Fibroblast of lung (primary cell): ENCODE data around the gene DPEP2. TPM values are rescaled to one million over a fixed set of nuclear protein-coding genes. Genes with fewer than 3 reads are reported as not detected.

Experiments used
- DNase-seq, 2 donors: peaks; one replicate each; pipeline versions ENCODE4 v3.0.0 to v3.0.0-alpha.2; 2010; ENCODE audit warnings: low read depth in 2 of 2
- H2AFZ ChIP-seq: 2 replicates; pipeline ENCODE4 v1.5.1; 2012; ENCODE audit warnings: low read length, control low read depth, inconsistent platforms
- H3K27ac ChIP-seq: 2 replicates; pipeline ENCODE4 v1.5.1; 2011; ENCODE audit warnings: low read length, control low read depth; ENCODE audit not compliant: insufficient read depth
- H3K27me3 ChIP-seq: 2 replicates; pipeline ENCODE4 v1.5.1; 2011; ENCODE audit warnings: mild to moderate bottlenecking, low read length; ENCODE audit not compliant: control insufficient read depth, insufficient read depth
- H3K36me3 ChIP-seq: 2 replicates; pipeline ENCODE4 v1.5.1; 2011; ENCODE audit warnings: low read length; ENCODE audit not compliant: control insufficient read depth, insufficient read depth
- H3K4me1 ChIP-seq: 2 replicates; pipeline ENCODE4 v1.5.1; 2011; ENCODE audit warnings: low read length; ENCODE audit not compliant: control insufficient read depth, insufficient read depth; ENCODE audit errors: extremely low read depth
- H3K4me2 ChIP-seq: 2 replicates; pipeline ENCODE4 v1.5.1; 2011; ENCODE audit warnings: low read length, control low read depth; ENCODE audit not compliant: insufficient read depth; ENCODE audit errors: extremely low read depth
- H3K4me3 ChIP-seq, 4 experiments: fragments of 200-600 bp in 1 of 4; sonication (generic) in 1 of 4; replicated peaks in 1 of 4; 2 replicates each; pipeline ENCODE4 v1.5.1; 2011 to 2016; ENCODE audit warnings: low read length in 4 of 4, low read depth in 3 of 4, mild to moderate bottlenecking in 3 of 4, control low read depth in 2 of 4, inconsistent platforms in 1 of 4, mixed read lengths in 1 of 4; ENCODE audit not compliant: insufficient read depth in 1 of 4; ENCODE audit errors: control extremely low read depth in 1 of 4
- H3K79me2 ChIP-seq: 2 replicates; pipeline ENCODE4 v1.5.1; 2012; ENCODE audit warnings: mild to moderate bottlenecking, low read length, inconsistent platforms; ENCODE audit not compliant: control insufficient read depth, insufficient read depth
- H3K9ac ChIP-seq: 2 replicates; pipeline ENCODE4 v1.5.1; 2011; ENCODE audit warnings: mild to moderate bottlenecking, low read length, control low read depth; ENCODE audit not compliant: insufficient read depth
- H3K9me3 ChIP-seq: 2 replicates; pipeline ENCODE4 v1.5.1; 2012; ENCODE audit warnings: low read depth, low read length; ENCODE audit not compliant: control insufficient read depth, insufficient read depth
- H4K20me1 ChIP-seq: 2 replicates; pipeline ENCODE4 v1.5.1; 2011; ENCODE audit warnings: low read length; ENCODE audit not compliant: control insufficient read depth, insufficient read depth; ENCODE audit errors: extremely low read depth
- EZH2 ChIP-seq: IDR thresholded peaks from 2 replicates; pipeline ENCODE4 v1.5.1; 2012; ENCODE audit warnings: low read length, control low read depth, mild to moderate bottlenecking; ENCODE audit errors: missing control alignments
- polyA plus RNA-seq, 2 donors: library from polyadenylated mRNA; depleted of rRNA in 1 of 2; stranded (reverse) in 1 of 2; unstranded in 1 of 2; fragments of >200 nt; gene quantifications; 2 replicates each; pipeline ENCODE4 v1.2.1, GENCODE V29; 2011 to 2012; ENCODE audit warnings: missing spikeins in 1 of 2
- total RNA-seq: library from RNA; depleted of rRNA; stranded (reverse); fragments of >200 nt; gene quantifications from 2 replicates; pipeline ENCODE4 v1.2.1, GENCODE V29; 2014
- TF ChIP-seq, protein P1 (sequence below), 2 donors: IDR thresholded peaks in 1 of 2; conservative IDR thresholded peaks in 1 of 2; 1 replicate in 1 of 2; 2 replicates in 1 of 2; pipeline ENCODE4 v1.5.1; 2011 to 2012; ENCODE audit warnings: low read length in 2 of 2, control low read depth in 1 of 2, inconsistent platforms in 1 of 2, low read depth in 1 of 2, mild to moderate bottlenecking in 1 of 2

Gene DPEP2
- total and polyA plus RNA-seq, 2 donors (not counting 1 experiment from before 2014, with no cell fraction given), result not detected

DNA sequence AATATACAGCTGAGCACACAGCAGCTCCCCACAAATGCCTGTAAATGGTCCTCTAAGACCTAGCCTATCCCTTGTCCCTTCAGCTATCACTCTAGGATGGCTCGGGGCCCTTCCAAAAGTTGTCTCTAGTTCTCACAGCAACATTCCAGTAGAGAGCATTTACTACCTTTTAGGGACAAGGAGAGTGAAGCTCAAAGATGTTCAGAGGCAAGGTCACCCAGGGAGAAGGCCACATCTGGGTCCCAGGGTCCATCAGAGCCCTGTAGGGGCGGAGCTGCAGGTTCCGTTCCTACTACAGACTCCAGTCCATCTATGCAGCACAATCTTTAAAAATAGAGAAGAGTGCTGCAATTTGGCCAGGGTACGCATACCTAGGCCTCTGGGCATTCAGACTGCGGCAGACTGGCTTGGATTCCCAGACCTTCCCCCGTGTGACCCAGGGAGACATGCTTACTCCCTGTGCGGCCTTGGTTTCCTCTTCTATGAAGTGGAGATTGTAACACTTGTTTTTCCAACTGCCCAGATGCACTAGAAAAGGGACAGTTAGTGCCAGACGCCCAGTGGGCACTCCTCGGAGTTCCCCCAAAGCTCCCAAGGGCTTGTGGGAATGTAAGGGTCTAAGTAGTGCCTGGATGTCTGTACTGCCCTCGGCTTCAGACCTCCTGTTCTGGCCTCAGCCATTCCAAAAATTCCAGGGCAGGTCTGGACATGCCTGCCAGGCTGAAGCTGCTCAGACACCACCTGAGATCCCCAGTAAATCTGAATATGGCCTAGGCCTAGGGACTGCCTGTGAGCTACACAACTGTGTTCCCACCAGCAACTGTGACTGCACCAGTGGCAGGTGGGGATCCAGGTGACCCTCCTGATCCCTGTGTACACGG lies 33.4 kb downstream of the DPEP2 start:
- H3K27ac ChIP-seq, result peak overlapping the region; percentile 85
- H3K27me3 ChIP-seq, result no peaks in the 10 kb centered on the region
- H2AFZ ChIP-seq, result no peak overlapping the region
- peak overlapping the region; percentile 62 for H3K9ac ChIP-seq
- no peaks in the 10 kb centered on the region for H3K9me3 ChIP-seq
- peaks cover 72% of the 10 kb centered on the region for H3K79me2 ChIP-seq
- H3K4me3 ChIP-seq, result peak overlapping the region; percentile 44 to 99 (median 84)
- H3K4me2 ChIP-seq, result peak overlapping the region; percentile 91
- H3K36me3 ChIP-seq, result peaks cover 19% of the 10 kb centered on the region
- TF ChIP-seq, protein P1, sequence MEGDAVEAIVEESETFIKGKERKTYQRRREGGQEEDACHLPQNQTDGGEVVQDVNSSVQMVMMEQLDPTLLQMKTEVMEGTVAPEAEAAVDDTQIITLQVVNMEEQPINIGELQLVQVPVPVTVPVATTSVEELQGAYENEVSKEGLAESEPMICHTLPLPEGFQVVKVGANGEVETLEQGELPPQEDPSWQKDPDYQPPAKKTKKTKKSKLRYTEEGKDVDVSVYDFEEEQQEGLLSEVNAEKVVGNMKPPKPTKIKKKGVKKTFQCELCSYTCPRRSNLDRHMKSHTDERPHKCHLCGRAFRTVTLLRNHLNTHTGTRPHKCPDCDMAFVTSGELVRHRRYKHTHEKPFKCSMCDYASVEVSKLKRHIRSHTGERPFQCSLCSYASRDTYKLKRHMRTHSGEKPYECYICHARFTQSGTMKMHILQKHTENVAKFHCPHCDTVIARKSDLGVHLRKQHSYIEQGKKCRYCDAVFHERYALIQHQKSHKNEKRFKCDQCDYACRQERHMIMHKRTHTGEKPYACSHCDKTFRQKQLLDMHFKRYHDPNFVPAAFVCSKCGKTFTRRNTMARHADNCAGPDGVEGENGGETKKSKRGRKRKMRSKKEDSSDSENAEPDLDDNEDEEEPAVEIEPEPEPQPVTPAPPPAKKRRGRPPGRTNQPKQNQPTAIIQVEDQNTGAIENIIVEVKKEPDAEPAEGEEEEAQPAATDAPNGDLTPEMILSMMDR (conservative IDR thresholded peaks at IDR 0.05 in 1 of 2, IDR thresholded peaks at IDR 0.05 in 1 of 2; ENCODE audit: low read depth in 1 of 2, low read length in 2 of 2), result no peak
- TF ChIP-seq EZH2, result no peak
- H4K20me1 ChIP-seq, result no peaks in the 10 kb centered on the region
- H3K4me1 ChIP-seq, result peaks cover 25% of the 10 kb centered on the region
- DNase-seq, result peak in 1 of 2 donors; percentile 42

DNA sequence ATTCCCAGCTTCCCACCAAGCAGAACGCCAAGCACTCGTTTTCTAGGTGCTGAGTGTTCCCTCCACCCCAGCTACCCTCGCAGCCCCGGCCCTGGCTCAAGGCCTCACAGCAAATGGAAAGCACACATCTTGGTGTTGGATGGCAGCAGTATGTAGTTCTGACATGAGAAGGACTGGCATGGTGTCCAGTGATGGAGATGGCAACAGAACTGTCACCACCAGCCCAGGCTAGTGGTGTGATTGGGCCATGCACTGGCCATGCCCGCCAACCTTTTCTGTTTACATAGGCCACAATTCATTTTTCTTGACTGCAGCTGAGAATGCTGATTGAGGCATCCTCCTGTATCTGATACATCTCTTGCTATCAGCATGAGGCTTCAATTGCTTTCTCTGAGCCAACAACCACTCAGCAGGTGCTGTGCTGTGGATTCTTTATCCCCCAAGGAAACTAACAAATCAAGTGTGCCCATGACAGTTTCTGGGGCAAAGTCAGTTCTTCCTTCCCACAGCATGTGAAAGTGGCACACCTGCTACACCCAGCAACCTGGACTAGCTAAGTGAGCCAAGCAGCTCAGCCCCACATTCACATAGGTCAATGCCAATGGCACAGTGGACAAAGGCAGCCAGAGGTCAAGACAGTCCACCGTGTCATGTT lies 34.7 kb downstream of the DPEP2 start:
- no peaks in the 10 kb centered on the region for H4K20me1 ChIP-seq
- no peak for DNase-seq
- H3K4me2 ChIP-seq, result no peak overlapping the region

More for the DNA sequence above, 34.7 kb downstream of the DPEP2 start:
- Histone ChIP-seq H3K4me1 (peaks cover 37% of the 10 kb centered on the region), H3K9ac (no peak overlapping the region), H2AFZ (no peak overlapping the region), H3K27ac (no peak overlapping the region), H3K9me3 (no peaks in the 10 kb centered on the region), H3K27me3 (no peaks in the 10 kb centered on the region), H3K4me3 (no peak overlapping the region), H3K79me2 (peaks cover 80% of the 10 kb centered on the region), H3K36me3 (peaks cover 23% of the 10 kb centered on the region)
- no peak for TF ChIP-seq EZH2
- TF ChIP-seq, protein P1 (conservative IDR thresholded peaks at IDR 0.05 in 1 of 2, IDR thresholded peaks at IDR 0.05 in 1 of 2; ENCODE audit: low read depth in 1 of 2, low read length in 2 of 2), result no peak
